OCI-LY1 (cell line): ENCODE measurements around the gene BHLHE23.

Experiments used
- CTCF ChIP-seq: fragments of 200-600 bp; sonication (generic), shearing (Covaris generic); IDR thresholded peaks from 2 replicates; pipeline ENCODE4 v1.5.1; 2017; ENCODE audit warnings: mild to moderate bottlenecking, antibody characterized with exemption, low read length, moderate library complexity, mixed read lengths
- EZH2 ChIP-seq: fragments of 200-600 bp; sonication (generic), shearing (Covaris generic); IDR thresholded peaks from 2 replicates; pipeline ENCODE4 v1.8.0; 2017; ENCODE audit warnings: borderline replicate concordance, mixed run types, mild to moderate bottlenecking, antibody characterized with exemption, low read length, moderate library complexity, mixed read lengths

- TF ChIP-seq CTCF (no peak), EZH2 (no peak)
Measured at GRCh38 chr20:62962891-62963613, 43.7 kb downstream of the BHLHE23 start.
